Suppressor macrophage (primary cell): Measurements from ENCODE around the gene EEF2KMT.

Experiments
- DNase-seq, 4 experiments: peaks; one replicate each; pipeline ENCODE4 v3.0.0-alpha.2; 2020 to 2022

EEF2KMT gene

GRCh38 chr16:5040451-5040850 is 57.1 kb downstream of the EEF2KMT start:
- DNase-seq: no peak

GRCh38 chr16:5036228-5037156 is 61.1 kb downstream of the EEF2KMT start:
- DNase-seq: peak in 2 of 4 experiments; percentile 22 to 39

- no peak for DNase-seq
These were observed 61.7 kb downstream of the EEF2KMT start for GRCh38 chr16:5035909-5036227.
